22Rv1 (cell line): ENCODE measurements around the gene GBGT1.

Source experiments
- H3K27ac ChIP-seq: fragments of 450-650 bp; 2 replicates; pipeline ENCODE4 v1.5.1; 2017
- CTCF ChIP-seq: fragments of 450-650 bp; IDR thresholded peaks from 2 replicates; pipeline ENCODE4 v1.5.1; 2017; ENCODE audit warnings: mild to moderate bottlenecking
- ZFX ChIP-seq: fragments of 450-650 bp; IDR thresholded peaks from 2 replicates; pipeline ENCODE4 v1.6.1; 2017; ENCODE audit warnings: antibody characterized with exemption, borderline replicate concordance

The GBGT1 gene

GRCh38 chr9:133130685-133131244 lies 32.9 kb downstream of the GBGT1 start:
- no peak overlapping the region for H3K27ac ChIP-seq
- no peak for TF ChIP-seq CTCF
- TF ChIP-seq ZFX = no peak

- no peak for TF ChIP-seq ZFX
- TF ChIP-seq CTCF = no peak
- H3K27ac ChIP-seq = no peak overlapping the region
These were observed 34.5 kb downstream of the GBGT1 start for GRCh38 chr9:133129001-133129795.

GRCh38 chr9:133128152-133128551 lies 35.6 kb downstream of the GBGT1 start:
- no peak overlapping the region for H3K27ac ChIP-seq
- TF ChIP-seq CTCF (no peak), ZFX (no peak)

DNA sequence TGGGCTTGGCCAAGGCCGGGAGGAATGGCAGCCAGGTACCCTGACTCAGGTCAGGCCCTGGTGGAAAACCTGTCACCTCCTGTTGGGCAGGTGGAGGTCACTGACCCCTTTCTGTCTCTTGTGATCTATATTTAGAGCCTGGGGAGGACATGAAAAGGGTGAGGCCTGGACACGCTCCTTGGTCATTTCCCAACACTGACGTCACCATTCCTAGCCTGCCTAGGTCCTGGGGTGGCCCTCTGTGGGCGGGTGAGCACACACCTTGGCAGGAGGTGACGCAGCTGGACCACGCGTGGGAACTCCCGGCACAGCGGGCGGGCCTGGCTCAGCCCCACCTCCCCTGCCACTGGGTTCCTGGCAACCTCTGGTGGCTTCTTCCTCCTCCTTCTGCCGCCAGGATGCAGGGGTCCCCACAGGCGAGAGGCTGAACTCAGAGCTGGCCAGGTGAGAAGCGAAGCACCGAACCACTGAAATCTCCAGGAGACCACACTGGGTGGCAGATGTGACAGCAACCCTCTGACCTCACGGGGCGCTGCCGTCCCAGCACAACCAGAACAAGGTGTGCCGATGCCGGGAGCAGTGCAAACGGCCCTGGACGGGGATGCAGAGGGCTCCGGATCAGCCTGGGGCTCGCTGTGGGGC lies 36.3 kb downstream of the GBGT1 start:
- TF ChIP-seq ZFX (no peak), CTCF (no peak)
- H3K27ac ChIP-seq = no peak overlapping the region

- H3K27ac ChIP-seq = no peak overlapping the region
- TF ChIP-seq ZFX = no peak
- TF ChIP-seq CTCF = no peak
These were observed 36.9 kb downstream of the GBGT1 start for GRCh38 chr9:133126697-133127339.

GRCh38 chr9:133125941-133126696 lies 37.6 kb downstream of the GBGT1 start:
- H3K27ac ChIP-seq = no peak overlapping the region
- TF ChIP-seq ZFX = no peak
- TF ChIP-seq CTCF = no peak
